HL-60/S4 (cell line): Measurements from ENCODE around the gene LDB3.
"Not testable (repeated sequence)": the region's sequence is repeated elsewhere in the genome, so short reads cannot be mapped to it uniquely, and the experiment has no call there.

Experiments used
- in situ Hi-C: fragments of 300-500 bp; cut with MboI; formaldehyde crosslinking; loops from 2 replicates; pipeline ENCODE4 v1.14.3; 2022; ENCODE audit warnings: low sequenced_read_pairs

Gene LDB3

GRCh38 chr10:86725980-86726676, 57.8 kb downstream of the LDB3 start:
- in situ Hi-C loops, result no loop called here

DNA sequence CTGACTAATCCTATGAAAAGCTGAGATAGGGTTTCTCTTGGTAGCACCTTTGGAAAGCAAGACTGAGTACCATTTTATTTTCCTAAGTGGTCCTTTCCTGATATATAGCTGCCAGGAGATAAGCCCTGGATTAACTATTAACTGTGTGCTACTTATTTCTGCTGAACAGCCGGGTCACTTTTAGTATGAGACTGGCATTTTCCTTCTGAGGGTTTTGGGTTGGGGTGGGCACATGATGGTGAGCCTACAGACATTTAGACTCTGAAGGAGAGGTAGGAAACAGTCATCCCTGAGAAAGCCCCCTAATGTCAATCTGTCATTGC, 58.3 kb downstream of the LDB3 start:
- in situ Hi-C loops, result no loop called here

DNA sequence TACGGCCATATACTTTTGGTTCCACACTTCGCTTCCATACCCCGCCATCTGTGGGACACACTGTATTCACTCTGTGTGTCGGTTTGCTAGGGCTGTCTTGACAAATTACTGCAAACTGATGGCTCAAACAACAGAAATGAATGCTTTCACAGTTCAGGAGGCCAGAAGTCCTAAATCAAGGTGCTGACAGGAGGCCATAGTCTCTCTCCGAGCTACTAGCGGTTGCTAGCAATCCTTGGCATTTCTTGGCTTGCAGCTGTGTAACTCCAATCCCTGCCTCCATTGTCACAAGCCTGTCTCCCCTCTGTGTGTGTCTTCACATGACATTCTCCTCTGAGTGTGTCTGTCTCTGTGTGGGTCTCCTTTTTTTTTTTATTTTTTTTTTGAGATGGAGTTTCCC, 59.2 kb downstream of the LDB3 start:
- in situ Hi-C loops, result no loop called here

GRCh38 chr10:86728056-86728455, 59.7 kb downstream of the LDB3 start:
- in situ Hi-C loops, result no loop called here

GRCh38 chr10:86729677-86730076, 61.4 kb downstream of the LDB3 start:
- in situ Hi-C loops, result no loop called here

GRCh38 chr10:86730227-86730626, 61.9 kb downstream of the LDB3 start:
- in situ Hi-C loops, result no loop called here

DNA sequence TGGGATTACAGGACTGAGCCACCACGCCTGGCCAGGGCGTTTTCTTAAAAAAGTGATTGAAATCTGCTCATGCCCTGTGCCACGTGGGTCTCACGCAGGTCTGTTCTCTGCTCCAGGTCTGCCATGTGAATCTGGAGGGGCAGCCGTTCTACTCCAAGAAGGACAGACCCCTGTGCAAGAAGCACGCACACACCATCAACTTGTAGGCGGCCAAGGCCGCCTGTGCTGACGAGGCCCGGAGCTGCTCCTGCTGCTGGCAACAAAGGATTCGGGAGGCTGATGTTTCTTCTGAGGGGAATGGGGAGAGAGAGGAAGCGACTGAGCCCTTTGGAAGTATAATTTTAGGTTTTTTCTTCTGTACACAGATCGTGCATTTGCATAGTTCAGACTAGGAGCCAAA, 64.5 kb downstream of the LDB3 start:
- in situ Hi-C loops, result no loop called here

DNA sequence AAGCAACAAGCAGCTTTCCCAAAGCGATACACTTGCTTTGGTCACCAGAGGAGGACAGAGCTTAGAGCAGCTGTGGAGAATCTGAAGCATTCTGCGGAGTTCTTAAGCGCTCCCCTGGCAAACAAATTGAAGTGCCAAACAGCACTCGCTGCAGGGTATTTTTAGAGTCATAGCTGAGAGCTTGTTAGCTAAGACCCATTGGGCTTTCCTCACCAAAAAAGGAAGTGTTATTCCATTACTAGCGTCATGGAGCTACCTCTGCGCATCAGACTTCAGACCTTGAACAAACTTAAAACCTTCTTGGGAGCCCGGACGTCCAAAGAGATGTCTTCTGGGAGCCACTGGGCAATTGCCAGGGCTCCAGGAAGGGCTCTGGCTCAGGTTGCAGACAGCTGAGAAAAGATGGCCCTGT, 65.0 kb downstream of the LDB3 start:
- in situ Hi-C loops, result no loop called here

- in situ Hi-C loops, result no loop called here
These were observed 66.1 kb downstream of the LDB3 start for GRCh38 chr10:86734207-86734988.

GRCh38 chr10:86735278-86735677, 67.0 kb downstream of the LDB3 start:
- in situ Hi-C loops, result not testable (repeated sequence)

GRCh38 chr10:86742230-86742629, 73.9 kb downstream of the LDB3 start:
- in situ Hi-C loops, result no loop called here

- in situ Hi-C loops, result no loop called here
These were observed 75.9 kb downstream of the LDB3 start for GRCh38 chr10:86744067-86744725.

GRCh38 chr10:86747796-86748581, 79.7 kb downstream of the LDB3 start:
- in situ Hi-C loops, result no loop called here

GRCh38 chr10:86749854-86750253, 81.5 kb downstream of the LDB3 start:
- in situ Hi-C loops, result no loop called here

- in situ Hi-C loops, result no loop called here
These were observed 83.2 kb downstream of the LDB3 start for GRCh38 chr10:86751477-86751876.

GRCh38 chr10:86752311-86752710, 84.0 kb downstream of the LDB3 start:
- in situ Hi-C loops, result no loop called here

DNA sequence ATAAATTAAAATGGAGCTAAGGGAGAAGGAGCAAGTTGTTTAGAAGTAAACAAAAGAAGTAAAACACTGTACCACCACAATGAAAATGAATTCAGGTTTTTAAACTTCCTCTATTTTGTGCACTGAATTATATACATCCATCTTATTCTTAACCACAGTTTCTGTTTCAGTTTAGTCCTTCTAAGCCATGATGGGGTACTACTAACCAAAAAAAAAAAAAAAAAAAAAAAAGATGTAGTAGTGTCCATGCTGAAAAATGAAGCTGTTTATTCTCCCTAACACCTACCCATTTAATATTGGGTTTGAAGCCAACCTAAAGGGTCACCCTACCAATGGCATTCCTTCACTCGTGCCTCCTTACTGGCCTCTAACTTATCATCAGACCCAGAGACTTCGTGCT, 84.7 kb downstream of the LDB3 start:
- in situ Hi-C loops, result no loop called here

DNA sequence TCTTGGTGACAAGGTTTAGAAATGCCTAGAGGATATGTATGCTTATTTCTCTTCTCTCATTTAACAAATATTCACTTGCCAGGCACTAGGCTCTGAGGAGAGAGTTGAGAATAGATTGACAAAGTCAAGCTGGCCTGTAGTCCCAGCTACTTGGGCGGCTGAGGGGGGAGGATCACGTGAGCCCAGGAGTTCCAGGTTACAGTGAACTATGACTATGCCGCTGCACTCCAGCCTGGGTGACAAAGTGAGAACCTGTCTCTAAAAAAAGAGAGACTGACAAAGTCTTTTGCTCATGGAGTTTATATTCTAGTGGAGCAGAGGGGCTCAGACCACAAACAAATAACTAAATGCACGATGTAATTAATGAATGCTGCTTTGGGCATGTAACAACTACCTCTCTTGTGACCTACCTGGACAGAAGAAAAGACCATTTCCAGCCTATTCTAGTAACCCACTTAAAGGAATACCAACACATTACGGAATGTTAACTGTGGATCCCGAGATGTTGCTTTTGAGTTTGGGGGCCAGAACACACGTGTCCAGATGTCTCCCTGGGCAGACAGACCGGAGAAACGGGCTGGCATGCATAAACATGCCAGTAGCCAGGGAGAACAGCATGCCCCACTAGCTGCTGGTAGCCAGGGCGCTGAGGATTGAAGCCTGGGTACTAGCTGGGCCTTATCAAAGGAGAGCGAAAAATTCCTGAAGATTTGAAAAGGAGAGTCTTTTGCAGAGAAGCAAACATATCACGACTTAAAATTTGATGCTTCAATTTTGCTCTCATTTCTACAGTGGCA, 85.5 kb downstream of the LDB3 start:
- in situ Hi-C loops, result no loop called here

DNA sequence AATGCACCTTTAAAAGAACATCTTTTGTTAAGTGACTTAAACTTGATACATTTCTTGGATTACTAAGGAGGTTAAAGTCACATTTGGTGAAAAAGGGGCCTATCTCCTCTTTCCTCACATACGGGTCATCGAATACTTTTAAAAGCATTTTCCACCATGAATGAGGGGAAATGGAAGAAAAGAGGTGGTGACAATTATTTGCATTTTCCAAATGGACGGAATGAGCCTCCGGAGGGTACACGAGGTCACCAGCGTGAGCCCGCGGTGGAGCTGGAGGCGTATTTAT, 87.1 kb downstream of the LDB3 start:
- in situ Hi-C loops, result no loop called here

- in situ Hi-C loops, result no loop called here
These were observed 87.6 kb downstream of the LDB3 start for GRCh38 chr10:86755740-86756510.
